Esophagus squamous epithelium (tissue), 4 donors: ENCODE data around the gene TEX35.

Source experiments
- CTCF ChIP-seq, 6 experiments: fragments of 450-650 bp in 4 of 6; fragments of 200-600 bp in 2 of 6; sonication (generic) in 2 of 6; IDR thresholded peaks; one replicate each; pipeline ENCODE4 v1.5.1; 2016 to 2019; ENCODE audit warnings: antibody characterized with exemption in 6 of 6, mild to moderate bottlenecking in 4 of 6, moderate library complexity in 4 of 6
- POLR2A ChIP-seq, 4 donors: fragments of 450-650 bp; IDR thresholded peaks; one replicate each; pipeline ENCODE4 v1.6.1; 2017; ENCODE audit warnings: antibody characterized with exemption in 4 of 4, mild to moderate bottlenecking in 4 of 4, moderate library complexity in 3 of 4

- no peak for TF ChIP-seq POLR2A (IDR thresholded peaks at IDR 0.05)
- TF ChIP-seq CTCF (IDR thresholded peaks at IDR 0.05), result no peak
Observed at GRCh38 chr1:178539291-178539690, 26.4 kb downstream of the TEX35 start.
